H7 (cell line): ENCODE results near the gene ESPNL. TPM values are rescaled to one million over a fixed set of nuclear protein-coding genes. Genes with fewer than 3 reads are reported as not detected.

ENCODE experiments used
- DNase-seq: peaks from one replicate; pipeline ENCODE4 v3.0.0; 2012
- H3K27me3 ChIP-seq: 2 replicates; pipeline ENCODE4 v1.6.0; 2011; ENCODE audit warnings: mild to moderate bottlenecking, low read length; ENCODE audit not compliant: control insufficient read depth, insufficient read depth
- H3K36me3 ChIP-seq: replicated peaks from 2 replicates; pipeline ENCODE4 v1.5.1; 2011; ENCODE audit warnings: low read length; ENCODE audit not compliant: control insufficient read depth, insufficient read depth
- H3K4me3 ChIP-seq: 2 replicates; pipeline ENCODE4 v1.5.1; 2011; ENCODE audit warnings: low read depth, mild to moderate bottlenecking, control low read depth, low read length, moderate library complexity; ENCODE audit not compliant: insufficient read depth
- total RNA-seq: library from RNA; depleted of rRNA; stranded (reverse); fragments of >200 nt; shearing (Covaris generic); gene quantifications from 2 replicates; pipeline ENCODE4 v1.2.3, GENCODE V29; 2014

The ESPNL gene
- total RNA-seq, 1 experiment from 2014 or later, result 1.5 TPM

DNA sequence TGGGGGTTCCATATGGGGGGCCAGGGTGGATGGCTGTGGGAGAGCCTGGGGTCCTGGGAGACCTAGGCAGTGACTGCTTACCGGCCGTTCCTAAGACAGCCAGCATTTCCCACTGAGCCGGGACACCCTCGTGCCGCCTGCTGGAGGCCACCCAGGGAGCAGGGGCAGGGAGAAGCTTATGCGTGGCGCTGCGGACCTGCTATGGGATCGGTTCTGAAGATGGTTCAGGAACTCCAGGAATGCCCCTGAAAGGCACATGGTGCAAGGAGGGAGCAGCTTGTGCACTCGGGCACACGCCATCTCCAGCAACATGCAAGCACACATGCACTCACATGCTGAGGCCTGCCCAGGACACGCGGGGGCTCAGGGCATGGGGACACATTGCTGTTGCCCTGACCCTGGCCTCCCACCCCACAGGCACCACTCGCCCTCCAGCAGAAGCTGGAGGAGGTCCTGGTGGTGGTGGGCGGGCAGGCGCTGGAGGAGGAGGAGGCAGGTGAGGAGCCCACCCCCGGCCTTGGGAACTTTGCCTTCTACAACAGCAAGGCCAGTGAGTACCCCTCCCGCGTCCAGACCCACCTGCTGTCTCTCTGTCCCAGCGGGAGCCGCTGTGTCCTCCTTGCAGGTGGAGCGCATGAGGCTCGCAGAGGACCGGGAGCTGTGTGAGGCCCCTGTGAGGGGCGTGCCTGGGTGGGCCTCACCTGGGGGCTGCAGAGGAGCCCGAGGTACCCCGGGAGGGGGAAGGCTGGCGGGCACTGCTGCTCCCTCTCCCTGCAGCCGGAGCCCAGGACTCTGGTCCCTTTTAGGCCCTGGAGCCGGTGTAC, 42.5 kb downstream of the ESPNL start:
- Histone ChIP-seq H3K27me3 (no peaks in the 10 kb centered on the region), H3K36me3 (no peaks in the 10 kb centered on the region), H3K4me3 (no peak overlapping the region)
- no peak for DNase-seq

DNA sequence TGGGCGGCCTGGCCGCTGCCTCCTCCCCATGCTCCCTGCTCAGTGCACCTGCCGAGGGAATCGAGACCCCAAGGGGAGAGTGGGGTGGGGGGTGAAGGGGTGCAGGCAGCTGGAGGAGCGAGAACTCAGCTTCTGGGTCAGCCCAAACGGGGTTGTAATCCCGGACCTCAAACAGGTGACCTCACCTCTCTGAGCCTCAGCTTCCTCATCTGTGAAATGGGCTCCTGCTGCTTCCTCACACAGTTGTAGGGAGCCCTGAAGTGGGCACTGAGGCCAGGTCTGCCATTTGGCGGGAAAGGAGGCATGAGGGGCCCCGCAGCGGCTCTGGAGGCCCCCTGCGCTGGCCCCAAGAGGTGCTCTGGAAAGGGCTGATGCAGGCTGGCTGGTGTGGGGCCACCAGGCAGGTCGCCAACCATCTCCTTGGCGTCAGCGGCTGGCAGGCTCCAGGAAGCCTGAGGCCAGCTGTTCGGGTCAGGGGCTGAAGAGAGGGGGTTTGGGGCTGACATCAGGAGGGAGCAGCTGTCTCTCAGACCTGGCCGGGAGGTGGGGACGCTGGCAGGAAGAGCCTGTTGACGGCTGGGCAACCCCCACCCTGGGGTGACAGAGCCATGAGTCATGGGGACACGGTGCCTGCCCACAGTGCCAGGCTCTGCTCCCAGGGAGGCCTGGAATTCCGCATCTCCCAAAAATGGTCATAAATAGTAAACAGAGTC, 43.3 kb downstream of the ESPNL start:
- no peaks in the 10 kb centered on the region for H3K36me3 ChIP-seq
- no peak for DNase-seq

DNA sequence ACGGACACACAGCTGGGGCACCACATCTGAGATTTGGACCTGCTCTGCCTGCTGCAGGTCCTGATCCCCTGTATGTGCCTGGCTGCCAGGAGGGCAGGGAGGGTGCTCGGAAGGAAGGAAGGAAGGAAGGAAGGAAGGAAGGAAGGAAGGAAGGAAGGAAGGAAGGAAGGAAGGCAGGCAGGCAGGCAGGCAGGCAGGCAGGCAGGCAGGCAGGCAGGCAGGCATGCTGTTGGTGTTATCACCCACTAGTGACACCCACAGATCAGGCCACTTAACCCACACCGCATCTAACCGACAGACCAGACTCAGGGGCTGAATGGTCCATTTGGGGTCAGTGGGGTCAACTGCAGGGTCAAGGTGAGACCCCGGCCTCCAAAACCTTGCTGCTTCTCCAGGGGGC, 44.1 kb downstream of the ESPNL start:
- Histone ChIP-seq H3K4me3 (no peak overlapping the region), H3K27me3 (no peaks in the 10 kb centered on the region), H3K36me3 (no peaks in the 10 kb centered on the region)
- no peak for DNase-seq

More for the DNA sequence above, 43.3 kb downstream of the ESPNL start:
- Histone ChIP-seq H3K27me3 (no peaks in the 10 kb centered on the region), H3K4me3 (no peak overlapping the region)

DNA sequence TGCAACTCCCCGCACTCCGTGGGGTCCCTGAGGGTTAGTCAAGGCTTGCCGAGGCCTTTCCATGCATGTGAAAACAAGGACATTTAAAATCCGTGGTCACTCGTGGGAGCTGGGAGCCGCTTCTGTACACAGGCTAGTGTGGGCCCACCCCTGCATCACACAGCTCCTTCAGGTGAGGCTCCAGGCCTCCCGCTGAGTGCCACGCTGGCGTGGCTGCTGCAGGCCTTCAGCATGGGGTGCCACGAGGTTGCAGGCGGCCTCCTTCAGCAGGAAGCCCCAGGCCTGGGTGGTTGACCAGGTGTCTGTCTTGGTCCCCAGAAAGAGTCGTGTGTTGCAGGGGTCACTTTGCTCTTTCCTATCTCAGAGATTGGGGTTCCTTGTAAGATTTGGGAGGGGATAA, 44.9 kb downstream of the ESPNL start:
- Histone ChIP-seq H3K4me3 (no peak overlapping the region), H3K27me3 (no peaks in the 10 kb centered on the region), H3K36me3 (no peaks in the 10 kb centered on the region)
- DNase-seq, result no peak

DNA sequence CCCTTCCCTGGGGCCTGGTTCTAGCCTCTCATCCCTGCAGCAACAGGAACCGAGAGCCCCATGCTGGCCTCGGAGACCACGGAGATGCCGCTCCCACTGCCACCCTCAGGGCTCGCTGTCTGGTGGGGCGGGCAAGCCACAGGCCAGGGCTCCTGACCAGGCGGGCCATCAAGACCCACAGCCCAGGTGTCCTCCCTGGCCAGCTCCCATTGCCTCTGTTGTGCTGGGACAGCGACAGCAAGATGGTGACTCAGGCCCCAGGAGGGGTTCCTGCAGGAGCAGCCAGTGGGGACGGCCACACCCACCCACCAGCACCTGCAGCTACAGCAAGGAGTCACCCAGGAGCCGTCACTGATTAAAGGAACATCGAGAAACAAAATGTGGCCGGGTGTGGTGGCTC, 45.7 kb downstream of the ESPNL start:
- H3K4me3 ChIP-seq, result no peak overlapping the region
- no peak for DNase-seq
- no peaks in the 10 kb centered on the region for H3K27me3 ChIP-seq
- H3K36me3 ChIP-seq, result no peaks in the 10 kb centered on the region

DNA sequence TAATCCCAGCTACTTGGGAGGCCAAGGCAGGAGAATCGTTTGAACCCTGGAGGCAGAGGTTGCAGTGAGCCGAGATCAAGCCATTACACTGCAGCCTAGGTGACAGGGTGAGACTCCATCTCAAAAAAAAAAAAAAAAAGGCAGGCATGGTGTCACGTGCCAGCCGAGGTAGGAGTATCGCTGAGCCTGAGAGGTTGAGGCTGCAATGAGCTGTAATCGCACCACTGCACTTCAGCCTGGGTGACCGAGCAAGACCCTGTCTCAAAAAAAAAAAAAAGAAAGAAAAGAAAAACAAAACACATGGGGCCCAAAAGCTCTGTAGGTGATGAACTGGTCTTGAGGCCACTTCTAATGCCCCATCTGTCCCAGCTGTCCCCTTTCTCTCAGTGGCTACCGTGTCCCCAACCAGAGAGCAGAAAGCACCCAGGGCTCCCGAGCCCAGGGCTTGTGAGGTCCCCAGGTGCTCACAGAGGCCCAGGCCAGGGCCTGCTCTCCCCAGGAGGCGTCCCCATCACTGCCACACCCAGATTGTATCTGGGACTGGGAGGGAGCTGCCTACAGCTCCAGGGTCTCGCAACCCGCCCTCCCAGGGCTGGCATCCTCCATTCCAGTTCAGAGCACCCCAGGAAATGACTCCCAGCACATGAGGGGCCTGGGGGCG, 46.9 kb downstream of the ESPNL start:
- no peak for DNase-seq
- Histone ChIP-seq H3K36me3 (no peaks in the 10 kb centered on the region), H3K27me3 (no peaks in the 10 kb centered on the region), H3K4me3 (no peak overlapping the region)

DNA sequence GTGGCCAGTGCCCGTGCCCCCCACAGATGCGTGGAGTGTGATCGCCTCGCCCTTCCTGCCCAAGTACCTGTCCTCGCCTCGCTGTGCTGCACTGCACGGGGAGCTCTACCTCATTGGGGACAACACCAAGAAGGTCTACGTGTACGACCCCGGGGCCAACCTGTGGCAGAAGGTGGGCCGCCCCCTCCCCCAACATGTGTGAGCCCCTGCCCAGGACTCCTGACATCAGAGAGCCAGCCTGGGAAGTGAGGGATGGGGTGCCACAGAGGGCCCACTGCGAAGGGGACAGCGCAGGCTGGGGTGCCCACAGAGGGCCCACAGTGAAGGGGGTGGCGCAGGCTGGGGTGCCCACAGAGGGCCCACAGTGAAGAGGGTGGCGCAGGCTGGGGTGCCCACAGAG, 48.8 kb downstream of the ESPNL start:
- Histone ChIP-seq H3K36me3 (no peaks in the 10 kb centered on the region), H3K4me3 (no peak overlapping the region), H3K27me3 (no peaks in the 10 kb centered on the region)
- DNase-seq, result no peak

DNA sequence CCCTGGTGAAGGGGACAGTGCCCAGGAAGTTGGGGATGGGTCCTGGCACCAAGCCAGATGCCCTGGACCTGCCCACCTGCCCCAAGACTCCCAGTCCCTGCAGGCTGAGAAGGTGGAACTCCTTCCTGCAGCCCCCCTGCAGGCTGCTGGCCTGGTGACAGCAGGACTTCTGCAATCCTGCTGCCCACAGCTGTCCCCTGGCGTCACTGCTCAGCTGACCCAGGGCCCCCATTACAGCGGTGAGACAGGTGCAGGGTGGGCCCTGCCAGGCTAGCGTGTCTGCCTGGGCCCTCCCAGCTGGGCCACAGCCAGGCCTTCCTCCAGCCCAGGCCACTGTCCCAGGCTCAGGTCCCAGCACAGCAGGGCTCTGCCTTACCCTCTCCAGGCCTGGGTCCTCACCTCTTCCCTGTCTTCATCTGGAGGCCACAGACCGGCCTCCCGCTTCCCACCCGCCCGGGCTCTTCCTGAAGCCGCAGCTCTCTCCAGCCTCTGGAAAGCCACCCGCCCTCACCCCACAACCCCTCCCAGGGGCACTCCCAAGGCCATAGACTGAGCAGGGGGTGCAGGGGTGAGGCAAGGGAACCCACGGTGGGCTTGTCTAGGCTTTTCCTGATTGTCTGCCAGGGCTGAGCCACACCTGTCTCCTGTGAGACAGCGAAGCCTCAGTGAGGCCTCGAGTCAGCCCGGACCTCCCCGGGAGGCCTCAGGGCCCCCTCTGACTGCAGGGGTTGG, 49.9 kb downstream of the ESPNL start:
- no peak overlapping the region for H3K4me3 ChIP-seq
- H3K36me3 ChIP-seq, result no peaks in the 10 kb centered on the region
- H3K27me3 ChIP-seq, result no peaks in the 10 kb centered on the region
- no peak for DNase-seq

DNA sequence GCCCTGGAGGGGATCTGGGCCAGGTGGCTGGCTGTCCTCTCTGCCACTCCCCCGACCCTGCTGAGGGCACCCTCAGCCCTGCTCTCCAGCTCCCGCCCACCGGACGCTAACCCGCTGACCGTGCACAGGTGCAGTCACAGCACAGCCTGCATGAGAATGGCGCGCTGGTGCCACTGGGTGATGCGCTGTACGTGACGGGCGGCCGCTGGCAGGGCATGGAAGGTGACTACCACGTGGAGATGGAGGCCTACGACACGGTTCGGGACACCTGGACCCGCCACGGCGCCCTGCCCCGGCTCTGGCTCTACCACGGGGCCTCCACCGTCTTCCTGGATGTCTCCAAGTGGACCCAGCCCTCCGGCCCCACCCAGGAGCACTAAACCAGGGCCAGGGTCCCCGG, 50.5 kb downstream of the ESPNL start:
- Histone ChIP-seq H3K36me3 (no peaks in the 10 kb centered on the region), H3K27me3 (no peaks in the 10 kb centered on the region), H3K4me3 (no peak overlapping the region)
- DNase-seq, result no peak

DNA sequence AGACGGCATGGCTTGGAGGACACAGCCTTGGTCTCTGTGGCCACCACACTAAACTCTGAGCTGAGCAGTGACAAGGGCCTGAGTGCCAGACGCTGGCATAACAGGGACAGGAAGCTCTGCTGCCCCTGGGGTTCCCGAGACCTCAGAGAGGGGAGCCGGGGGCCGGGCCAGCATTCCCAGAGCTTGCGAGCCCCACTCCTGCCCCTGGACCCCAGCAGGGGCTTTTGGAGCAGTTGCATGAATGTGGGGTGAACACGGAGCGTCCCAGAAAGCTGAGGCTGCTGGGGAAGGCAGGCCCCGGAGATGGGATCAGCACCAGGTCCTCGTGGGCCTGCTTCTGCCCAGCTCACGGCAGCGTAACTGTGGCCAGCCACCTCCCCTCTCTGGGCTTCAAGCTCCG, 51.1 kb downstream of the ESPNL start:
- no peak for DNase-seq
- H3K27me3 ChIP-seq, result no peaks in the 10 kb centered on the region
- no peak overlapping the region for H3K4me3 ChIP-seq
- H3K36me3 ChIP-seq, result no peaks in the 10 kb centered on the region

DNA sequence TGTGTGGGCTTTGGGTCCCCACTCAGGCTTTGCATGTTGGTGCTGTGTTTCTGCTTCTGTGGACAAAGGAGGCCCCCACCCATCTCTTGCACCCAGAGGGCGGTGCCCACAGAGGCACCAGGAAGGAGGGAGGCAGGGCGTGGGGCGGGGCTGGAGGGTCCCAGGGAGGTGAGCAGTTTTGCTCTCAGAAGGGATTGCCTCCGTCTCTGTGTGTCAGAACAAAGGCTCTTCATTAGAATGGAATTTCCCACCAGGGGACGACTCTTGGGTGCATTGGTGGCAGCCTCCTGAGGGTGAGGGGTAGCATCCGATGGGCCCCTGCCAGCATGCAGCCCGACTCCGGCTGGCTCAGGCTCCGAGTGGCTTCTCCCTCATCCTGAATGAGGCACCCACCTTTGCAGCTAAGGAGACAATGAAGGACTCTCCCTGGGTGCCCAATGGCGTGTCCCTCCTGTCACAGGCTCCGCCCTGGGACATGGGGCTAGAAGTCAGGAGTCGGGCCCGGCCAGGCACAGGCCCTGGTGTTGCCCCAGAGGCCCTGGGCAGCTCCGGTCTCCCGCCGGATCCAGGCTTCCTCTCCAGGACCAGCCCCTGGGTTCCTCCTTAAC, 51.6 kb downstream of the ESPNL start:
- Histone ChIP-seq H3K4me3 (no peak overlapping the region), H3K36me3 (no peaks in the 10 kb centered on the region), H3K27me3 (no peaks in the 10 kb centered on the region)
- DNase-seq, result peak; percentile 85

DNA sequence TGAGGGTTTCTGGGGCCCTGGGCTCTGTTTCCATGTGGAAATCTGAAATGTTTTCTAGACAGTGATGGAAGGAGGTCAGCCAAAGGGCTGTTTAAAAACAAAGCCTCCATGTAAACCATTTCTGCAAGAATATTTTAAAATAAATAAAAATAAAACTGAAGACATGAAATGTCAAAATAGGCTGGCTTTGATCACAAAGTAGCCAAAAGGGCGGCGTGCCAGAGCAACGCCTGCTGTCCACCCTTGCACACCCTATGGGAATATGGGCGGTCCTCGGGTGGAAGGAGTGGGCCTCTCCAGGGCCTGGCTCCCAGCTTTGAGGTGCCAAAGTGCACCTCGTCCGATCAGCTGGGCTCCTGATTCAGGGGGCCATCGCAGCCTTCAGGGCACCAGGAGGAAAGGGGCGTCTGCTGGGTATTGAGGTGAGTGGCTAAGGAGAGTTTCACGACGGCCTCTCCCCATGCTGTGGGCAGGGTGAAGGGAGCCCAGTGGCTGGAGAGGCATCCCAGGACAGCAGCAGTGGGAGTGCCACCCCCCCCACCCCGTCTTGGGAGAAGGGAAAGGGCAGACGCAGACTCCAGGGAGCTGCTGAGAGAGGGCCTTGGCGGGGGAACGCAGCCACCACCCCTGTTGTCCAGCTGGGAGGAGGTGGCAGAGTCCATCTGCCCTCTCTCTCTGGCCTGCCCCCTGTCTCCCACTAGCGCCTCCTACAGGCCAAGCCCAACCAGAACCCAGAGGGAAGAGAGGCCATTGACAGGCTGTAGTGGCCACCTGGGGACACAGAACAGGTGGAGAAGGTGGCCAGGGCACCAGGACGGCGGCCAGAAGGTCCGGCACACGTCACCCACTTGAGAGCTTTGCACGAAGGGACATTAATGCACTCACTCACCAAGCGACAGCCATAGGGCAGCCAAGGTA, 52.9 kb downstream of the ESPNL start:
- Histone ChIP-seq H3K36me3 (no peaks in the 10 kb centered on the region), H3K27me3 (peaks cover 2% of the 10 kb centered on the region; the same call in 1 of the 2 replicates), H3K4me3 (no peak overlapping the region)
- DNase-seq, result no peak

DNA sequence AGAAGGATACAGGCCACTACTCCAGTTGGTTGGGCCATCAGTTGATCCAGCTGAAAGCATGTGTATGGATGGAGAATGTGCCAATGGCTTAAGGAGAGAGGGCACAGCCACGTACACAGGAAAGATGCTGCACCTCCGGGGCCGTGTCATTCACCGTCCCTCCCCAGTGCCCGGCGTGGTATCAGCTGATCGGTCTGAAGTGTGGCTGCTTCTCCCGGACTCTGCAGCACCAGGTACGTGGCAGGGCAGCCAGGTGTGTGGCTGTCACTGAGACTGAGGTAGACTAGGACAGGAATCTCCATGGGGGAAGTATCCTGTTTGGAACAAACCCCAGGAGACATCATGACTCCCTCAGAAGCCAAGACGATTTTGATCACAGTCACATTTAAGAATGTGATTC, 54.4 kb downstream of the ESPNL start:
- no peak for DNase-seq
- H3K27me3 ChIP-seq, result peaks cover 11% of the 10 kb centered on the region
- no peak overlapping the region for H3K4me3 ChIP-seq
- no peaks in the 10 kb centered on the region for H3K36me3 ChIP-seq
